ENCODE results near the gene SCMH1.
A peak's percentile ranks its signal among the peaks of the same experiment; 100 is the strongest.

SCMH1 gene

DNA sequence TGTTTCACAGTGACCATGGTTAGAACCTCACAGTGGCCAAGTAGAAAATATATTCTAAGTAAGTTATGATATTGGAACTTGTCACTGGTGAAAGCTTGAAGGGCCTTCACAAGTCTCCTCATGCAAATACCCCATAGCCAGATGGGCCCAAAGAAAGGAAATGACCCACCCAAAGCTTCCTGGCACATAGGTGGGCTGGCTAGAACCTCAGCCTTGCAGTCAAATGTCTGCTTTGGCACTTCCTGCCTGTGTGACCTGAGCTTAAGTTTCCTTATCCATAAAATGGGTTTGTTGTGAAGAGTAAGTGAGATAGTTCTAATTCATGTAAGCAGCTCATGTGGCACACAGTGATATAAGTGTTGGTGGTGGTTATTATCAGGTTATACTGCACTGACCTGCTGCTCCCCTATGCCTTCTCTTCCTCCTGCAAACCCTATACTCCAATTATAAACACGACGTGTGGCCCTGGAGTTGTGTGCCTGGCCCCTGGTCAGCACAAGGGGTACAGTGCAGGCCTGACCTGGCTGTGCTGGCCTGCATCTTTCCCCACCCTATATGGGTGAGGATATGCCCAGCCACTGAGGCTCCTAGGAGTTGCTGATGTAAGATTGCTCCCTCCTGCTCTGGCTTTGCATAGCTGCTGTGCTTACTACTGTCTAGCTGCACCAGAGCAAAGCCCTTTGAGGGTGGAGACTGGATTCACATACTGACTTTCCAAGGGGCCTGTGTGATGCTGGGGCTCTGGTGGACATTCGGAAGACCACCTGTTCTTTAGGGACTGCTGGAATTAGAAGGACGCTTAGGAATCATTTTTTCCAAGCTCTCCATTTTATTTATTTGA is 215.9 kb downstream of the SCMH1 start:
- no peak for DNase-seq

DNA sequence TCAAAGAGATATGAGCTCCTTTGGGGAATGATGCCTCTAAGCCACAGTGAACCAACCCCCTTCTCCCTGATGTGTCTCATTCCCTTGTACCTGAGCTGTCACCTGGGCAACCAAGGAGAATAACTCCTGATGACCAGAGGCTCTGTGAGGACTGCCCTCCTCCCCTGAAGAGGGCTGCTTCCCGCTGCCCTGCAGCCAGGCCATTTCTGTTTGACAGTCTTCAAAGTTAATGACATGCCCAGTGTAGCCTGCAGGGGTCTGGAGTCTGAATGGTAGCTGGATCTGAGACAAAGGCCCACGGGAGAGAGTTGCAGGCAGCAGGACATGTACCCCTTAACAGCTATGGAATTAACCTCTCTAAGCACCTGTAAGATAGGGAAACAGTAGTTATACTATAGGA is 217.2 kb downstream of the SCMH1 start:
- no peak for DNase-seq

DNA sequence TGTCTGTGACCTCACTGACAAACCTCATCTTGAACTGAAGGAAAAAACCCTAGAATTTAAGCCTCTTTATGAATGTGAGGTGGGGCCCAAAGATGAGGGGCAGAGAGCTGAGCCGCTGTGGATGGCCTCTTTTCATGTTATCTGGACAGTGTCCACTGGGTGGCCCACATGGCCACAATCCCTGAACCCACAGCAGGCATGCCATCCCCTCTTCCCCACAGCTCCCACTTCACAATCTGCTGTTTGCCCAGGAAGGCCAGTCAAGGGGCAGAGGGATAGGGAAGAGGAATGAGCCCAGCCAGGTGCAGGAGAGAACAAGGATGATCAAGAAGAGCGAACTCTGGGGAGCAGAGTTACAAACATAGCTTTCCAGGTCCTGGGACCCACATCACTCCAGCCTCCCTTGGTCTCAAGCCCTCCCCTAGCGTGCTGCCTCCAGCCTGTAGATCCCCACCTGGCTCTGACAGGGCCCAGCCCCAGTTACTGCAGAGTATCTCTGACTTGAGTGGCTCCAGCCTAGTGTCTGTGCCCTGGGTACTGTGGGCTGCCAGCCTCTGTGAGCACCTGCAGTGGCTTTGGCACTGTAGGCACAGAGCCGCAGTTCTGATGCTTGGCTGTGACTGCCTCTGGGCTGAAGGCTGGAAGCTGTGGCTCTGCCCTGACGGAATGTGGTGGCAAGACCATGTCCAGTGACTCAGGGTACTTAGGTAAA is 218.7 kb downstream of the SCMH1 start:
- no peak for DNase-seq

DNA sequence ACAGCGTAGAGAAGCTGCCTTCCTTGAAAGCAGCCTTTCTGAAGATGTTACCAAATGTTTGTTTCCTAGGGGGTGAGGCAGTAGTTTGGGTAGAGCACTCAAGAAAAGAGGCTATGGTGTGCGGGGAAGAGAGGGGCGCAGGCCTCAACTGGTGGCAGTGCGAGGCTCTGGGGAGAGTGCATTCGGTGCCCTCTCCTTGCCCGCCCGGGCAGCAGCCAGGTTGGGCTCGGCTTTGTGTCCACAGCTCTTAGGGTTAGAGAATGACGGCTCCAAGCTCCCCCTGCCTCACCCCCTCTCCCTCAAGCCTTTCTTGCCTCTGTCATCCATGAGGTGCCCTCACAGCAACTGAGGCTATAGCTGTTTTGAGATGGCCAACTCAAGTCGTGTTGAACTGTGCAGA is 219.7 kb downstream of the SCMH1 start:
- DNase-seq: no peak

- peak; percentile 41 for DNase-seq
Observed at GRCh38 chr1:41021526-41022308, 220.4 kb downstream of the SCMH1 start, which contains the start of gene SLFNL1. SLFNL1 (minus strand) TSS chr1:41021725; CDS start chr1:41020660, 1,065 bp downstream.

DNA sequence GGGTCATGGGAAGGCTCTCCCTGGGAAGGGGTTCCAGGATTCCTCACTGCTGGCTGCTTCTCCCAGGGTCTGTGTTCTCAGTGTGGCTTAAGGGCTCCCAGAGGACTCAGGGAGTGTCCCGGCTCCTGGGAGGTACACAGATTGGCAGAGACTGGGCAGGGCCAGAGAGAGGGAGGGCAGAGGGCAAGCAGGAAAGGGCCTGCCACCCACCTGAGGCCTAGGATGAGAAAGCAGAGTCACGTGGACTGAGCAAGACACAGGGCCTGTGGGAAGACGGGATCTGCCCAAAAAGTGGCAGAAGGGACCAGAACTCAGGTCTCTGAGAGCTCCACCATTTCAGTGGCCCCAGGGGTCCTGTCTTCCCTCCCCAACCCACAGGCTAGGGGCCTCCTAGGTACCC is 221.5 kb downstream of the SCMH1 start:
- no peak for DNase-seq

DNA sequence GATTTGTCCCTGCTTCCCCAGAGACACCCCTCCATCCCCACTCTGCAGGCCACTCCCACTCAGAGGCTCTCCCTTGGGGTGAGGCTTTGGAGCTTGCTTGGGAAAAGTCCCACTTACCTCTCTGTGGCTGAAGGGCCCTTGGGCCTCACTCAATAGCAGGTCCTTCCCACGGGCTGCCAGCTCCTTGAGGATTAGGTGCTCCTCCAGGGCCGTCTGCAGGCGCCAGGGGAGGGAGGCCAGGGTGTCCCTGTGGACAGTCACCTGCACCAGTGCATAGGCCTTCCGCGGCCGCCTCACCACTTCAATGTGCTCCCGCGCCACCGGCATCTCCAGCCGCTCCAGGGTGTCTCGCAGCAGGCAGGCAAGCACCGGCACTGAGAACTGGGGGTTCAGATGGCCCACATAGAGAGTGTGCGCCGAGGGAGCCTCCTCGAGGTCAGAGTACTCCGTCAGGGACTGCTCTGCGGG is 222.0 kb downstream of the SCMH1 start:
- no peak for DNase-seq

GRCh38 chr1:41019353-41019745 is 222.8 kb downstream of the SCMH1 start:
- no peak for DNase-seq

DNA sequence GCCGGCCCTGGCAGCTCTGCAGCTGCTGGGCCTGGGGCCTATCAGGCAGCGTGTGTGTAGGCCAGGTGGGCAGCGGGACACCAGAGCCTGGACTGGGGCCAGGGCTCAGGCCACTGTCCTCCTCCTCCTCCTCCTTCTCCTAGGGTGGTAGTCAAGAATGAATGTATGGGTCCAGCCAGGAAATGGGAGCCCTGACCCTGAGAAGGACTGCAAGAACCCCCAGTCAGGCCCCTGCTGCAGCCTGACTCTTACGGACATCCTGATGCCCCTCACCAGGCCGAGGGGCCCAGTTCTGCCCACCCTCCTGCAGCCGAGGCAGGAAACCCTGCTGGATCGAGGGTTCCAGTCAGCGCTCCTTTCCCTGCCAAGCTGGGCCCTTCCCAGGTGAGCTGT is 224.1 kb downstream of the SCMH1 start:
- DNase-seq: no peak

DNA sequence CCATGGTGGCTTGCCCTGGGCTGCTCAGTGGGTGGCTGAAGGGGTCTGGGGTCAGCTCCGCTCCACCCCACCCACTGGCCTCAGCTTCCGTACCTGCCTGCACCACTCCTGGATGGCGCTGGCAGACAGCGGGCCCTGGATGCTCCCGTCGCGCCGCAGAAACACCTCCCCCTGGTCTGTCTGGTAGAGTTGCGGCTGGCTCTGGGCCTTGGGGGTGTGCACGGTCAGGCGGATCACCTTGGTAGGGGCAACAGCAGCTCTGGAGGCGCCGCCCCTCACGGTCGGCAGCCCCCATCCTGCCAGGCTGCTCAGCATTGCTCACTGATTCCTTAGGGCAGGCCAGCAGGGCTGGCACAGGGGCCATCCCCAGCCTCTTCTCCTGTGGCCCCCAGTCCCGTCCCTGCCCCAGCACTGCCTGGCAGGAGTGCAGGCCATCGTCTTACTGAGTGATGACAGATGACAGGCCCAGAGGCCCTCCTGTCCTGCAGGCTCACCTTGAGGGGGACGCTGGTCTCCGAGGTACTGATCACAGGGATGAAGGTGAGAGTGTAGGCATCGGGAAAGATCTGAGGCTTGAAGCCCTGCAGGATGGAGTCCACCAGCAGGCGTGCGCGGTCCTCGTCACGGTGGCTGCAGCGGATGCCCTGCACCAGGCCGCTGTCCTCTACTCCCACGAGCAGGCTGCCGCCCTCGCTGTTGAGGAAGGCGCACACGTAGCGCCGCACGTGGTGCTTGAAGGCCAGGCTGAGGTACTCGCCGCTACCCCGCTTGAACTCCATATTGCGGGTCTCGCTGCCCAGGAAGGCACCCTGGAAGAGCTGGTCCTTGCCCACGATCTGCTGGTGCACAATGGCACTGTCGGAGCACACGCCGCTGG is 224.7 kb downstream of the SCMH1 start:
- DNase-seq: no peak

DNA sequence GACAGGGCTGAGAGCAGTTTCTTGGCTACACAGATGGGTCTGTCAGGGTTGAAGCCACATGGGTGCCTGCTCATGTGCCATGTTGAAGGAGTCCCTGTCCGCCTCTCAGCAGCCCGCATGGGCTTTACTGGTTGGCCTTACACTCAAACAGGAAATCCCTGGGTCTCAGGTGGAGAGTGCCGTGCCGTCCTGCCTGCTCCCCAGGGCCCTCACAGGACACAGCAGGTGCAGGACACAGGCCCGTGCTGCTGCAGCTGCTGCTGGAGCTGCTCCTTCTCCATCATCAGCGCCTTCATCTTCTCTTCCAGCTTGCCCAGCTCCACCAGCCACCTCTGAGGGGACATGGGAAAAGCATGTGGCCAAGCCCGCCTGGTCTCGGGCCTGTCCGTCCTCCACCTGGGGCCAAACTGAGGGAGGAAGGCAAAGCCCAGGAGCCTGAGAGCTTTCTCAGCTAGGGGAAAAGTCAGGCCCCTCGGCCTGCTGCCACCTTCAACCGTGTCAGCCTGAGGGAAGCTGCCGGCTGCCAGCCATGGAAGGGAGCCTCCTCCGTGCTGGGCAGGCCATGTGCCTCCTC is 226.1 kb downstream of the SCMH1 start:
- no peak for DNase-seq

GRCh38 chr1:41015281-41015896 is 226.7 kb downstream of the SCMH1 start:
- no peak for DNase-seq

DNA sequence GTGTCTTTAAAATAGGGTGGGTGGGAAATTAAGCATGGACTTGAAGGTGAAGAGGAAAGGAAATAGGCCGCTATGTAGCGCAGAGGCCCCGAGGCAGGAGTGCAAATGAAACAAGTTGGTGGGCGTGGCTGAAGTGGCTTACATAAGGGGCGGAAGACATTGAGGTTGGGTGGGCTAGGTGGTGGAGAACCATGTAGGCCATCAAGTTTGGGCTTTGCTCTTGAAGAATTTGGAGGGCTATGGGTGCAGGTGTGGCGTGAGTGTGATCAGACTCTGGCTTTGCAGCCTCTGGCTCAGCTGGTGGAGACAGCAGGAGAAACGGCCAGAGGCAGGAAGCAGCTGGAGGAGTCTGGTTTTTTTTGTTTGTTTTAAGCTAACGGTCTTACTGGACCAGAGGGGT is 227.2 kb downstream of the SCMH1 start:
- DNase-seq: no peak

- DNase-seq: no peak
Observed at GRCh38 chr1:41013796-41014195, 228.3 kb downstream of the SCMH1 start.

DNA sequence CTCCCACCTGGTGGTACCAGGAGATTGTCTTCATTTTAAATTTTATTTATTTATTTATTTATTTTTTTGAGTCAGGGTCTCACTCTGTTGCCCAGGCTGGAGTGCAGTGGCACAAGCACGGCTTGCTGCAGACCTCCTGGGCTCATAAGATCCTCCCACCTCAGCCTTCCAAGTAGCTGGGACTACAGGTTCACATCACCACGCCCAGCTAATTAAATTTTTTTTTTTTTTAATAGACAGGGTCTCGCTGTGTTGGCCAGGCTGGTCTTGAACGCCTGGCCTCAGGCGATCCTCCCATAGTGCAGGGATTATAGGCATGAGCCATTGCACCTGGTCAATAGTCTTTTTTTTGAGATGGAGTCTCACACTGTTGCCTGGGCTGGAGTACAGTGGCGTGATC is 229.1 kb downstream of the SCMH1 start:
- no peak for DNase-seq

GRCh38 chr1:41010345-41010744 is 231.8 kb downstream of the SCMH1 start:
- no peak for DNase-seq

- DNase-seq: no peak
Observed at GRCh38 chr1:41009466-41009865, 232.6 kb downstream of the SCMH1 start.

- DNase-seq: no peak
Observed at GRCh38 chr1:41006942-41007865, 234.9 kb downstream of the SCMH1 start.

- DNase-seq: no peak
Observed at GRCh38 chr1:41005876-41006275, 236.2 kb downstream of the SCMH1 start.
